Amygdala (tissue), 56 donors: ENCODE measurements around the gene FKBP15.
"Not testable (repeated sequence)": the region's sequence is repeated elsewhere in the genome, so short reads cannot be mapped to it uniquely, and the experiment has no call there.

ENCODE experiments used
- DNase-seq, 56 donors: peaks; one replicate each; lab custom pipeline; 2025; lab: John Stamatoyannopoulos, UW

The FKBP15 gene

GRCh38 chr9:113150670-113151611 lies 70.1 kb downstream of the FKBP15 start, which contains the start of gene SLC31A2:
SLC31A2 (plus strand) TSS chr9:113151007; CDS start chr9:113151075, 68 bp downstream.
- peak; percentile 21 to 95 (median 80) for DNase-seq

GRCh38 chr9:113149561-113149960 lies 71.5 kb downstream of the FKBP15 start:
- not testable (repeated sequence) for DNase-seq

GRCh38 chr9:113148781-113149510 lies 72.1 kb downstream of the FKBP15 start:
- DNase-seq, result no peak

- DNase-seq, result no peak
Measured at GRCh38 chr9:113148372-113148705, 72.7 kb downstream of the FKBP15 start.

- DNase-seq, result no peak
Measured at GRCh38 chr9:113143432-113144227, 77.4 kb downstream of the FKBP15 start.

GRCh38 chr9:113140896-113141295 lies 80.2 kb downstream of the FKBP15 start:
- not testable (repeated sequence) for DNase-seq

- DNase-seq, result peak in 2 of 56 donors; percentile 22 to 47
Measured at GRCh38 chr9:113139953-113140352, 81.1 kb downstream of the FKBP15 start.

- peak in 55 of 56 donors; percentile 21 to 95 (median 77) for DNase-seq
Measured at GRCh38 chr9:113139225-113139829, 81.8 kb downstream of the FKBP15 start.

- no peak for DNase-seq
Measured at GRCh38 chr9:113138760-113139159, 82.3 kb downstream of the FKBP15 start.

- peak in 1 of 56 donors; percentile 19 for DNase-seq
Measured at GRCh38 chr9:113137196-113138168, 83.6 kb downstream of the FKBP15 start.

- peak in 5 of 56 donors; percentile 26 to 64 (median 37) for DNase-seq
Measured at GRCh38 chr9:113131689-113132151, 89.4 kb downstream of the FKBP15 start.

GRCh38 chr9:113129884-113130283 lies 91.2 kb downstream of the FKBP15 start:
- no peak for DNase-seq

GRCh38 chr9:113129466-113129865 lies 91.6 kb downstream of the FKBP15 start:
- DNase-seq, result no peak

GRCh38 chr9:113125386-113126035 lies 95.6 kb downstream of the FKBP15 start:
- no peak for DNase-seq

GRCh38 chr9:113118829-113119228 lies 102.2 kb downstream of the FKBP15 start:
- DNase-seq, result not testable (repeated sequence)
